Measurements from ENCODE around the gene NFIB. TPM values are rescaled to one million over a fixed set of nuclear protein-coding genes. Genes with fewer than 3 reads are reported as not detected.

Gene NFIB
- polyA plus RNA-seq, 1 experiment = 0.47 TPM

- no peaks in the 10 kb centered on the region for H3K36me3 ChIP-seq (ENCODE audit: control insufficient read depth, insufficient read depth, low read length)
- no peak overlapping the region for H3K4me3 ChIP-seq (ENCODE audit: low read depth, low read length)
- DNase-seq (ENCODE audit: low read depth) = no peak
- CTCF ChIA-PET = no interaction called here
- no peaks in the 10 kb centered on the region for H3K27me3 ChIP-seq (ENCODE audit: control insufficient read depth, insufficient read depth, low read length)
- no peak for TF ChIP-seq CTCF (IDR thresholded peaks at IDR 0.05; ENCODE audit: insufficient read depth, low read depth, low read length)
- POLR2A ChIA-PET = no interaction called here
Observed at GRCh38 chr9:14164908-14165307, 149.0 kb downstream of the NFIB start.

GRCh38 chr9:14159440-14160216, 154.3 kb downstream of the NFIB start:
- no peak for DNase-seq (ENCODE audit: low read depth)
- CTCF ChIA-PET = no interaction called here
- no peak for TF ChIP-seq CTCF (IDR thresholded peaks at IDR 0.05; ENCODE audit: insufficient read depth, low read depth, low read length)
- POLR2A ChIA-PET = no interaction called here
- Histone ChIP-seq H3K36me3 (ENCODE audit: control insufficient read depth, insufficient read depth, low read length) (no peaks in the 10 kb centered on the region), H3K27me3 (ENCODE audit: control insufficient read depth, insufficient read depth, low read length) (no peaks in the 10 kb centered on the region), H3K4me3 (ENCODE audit: low read depth, low read length) (no peak overlapping the region)

GRCh38 chr9:14158916-14159315, 155.0 kb downstream of the NFIB start:
- ChIA-PET CTCF (no interaction called here), POLR2A (no interaction called here)
- no peaks in the 10 kb centered on the region for H3K27me3 ChIP-seq (ENCODE audit: control insufficient read depth, insufficient read depth, low read length)
- TF ChIP-seq CTCF (IDR thresholded peaks at IDR 0.05; ENCODE audit: insufficient read depth, low read depth, low read length) = no peak
- H3K36me3 ChIP-seq (ENCODE audit: control insufficient read depth, insufficient read depth, low read length) = no peaks in the 10 kb centered on the region
- H3K4me3 ChIP-seq (ENCODE audit: low read depth, low read length) = no peak overlapping the region
- no peak for DNase-seq (ENCODE audit: low read depth)

GRCh38 chr9:14158136-14158813, 155.7 kb downstream of the NFIB start:
- no peak for TF ChIP-seq CTCF (IDR thresholded peaks at IDR 0.05; ENCODE audit: insufficient read depth, low read depth, low read length)
- ChIA-PET CTCF (no interaction called here), POLR2A (no interaction called here)
- DNase-seq (ENCODE audit: low read depth) = no peak
- Histone ChIP-seq H3K4me3 (ENCODE audit: low read depth, low read length) (no peak overlapping the region), H3K36me3 (ENCODE audit: control insufficient read depth, insufficient read depth, low read length) (no peaks in the 10 kb centered on the region), H3K27me3 (ENCODE audit: control insufficient read depth, insufficient read depth, low read length) (no peaks in the 10 kb centered on the region)

GRCh38 chr9:14157191-14157590, 156.8 kb downstream of the NFIB start:
- POLR2A ChIA-PET = no interaction called here
- CTCF ChIA-PET = no interaction called here

More at GRCh38 chr9:14157191-14157590, 156.8 kb downstream of the NFIB start:
- no peak for TF ChIP-seq CTCF (IDR thresholded peaks at IDR 0.05; ENCODE audit: insufficient read depth, low read depth, low read length)
- no peak for DNase-seq (ENCODE audit: low read depth)
- H3K4me3 ChIP-seq (ENCODE audit: low read depth, low read length) = no peak overlapping the region
- H3K36me3 ChIP-seq (ENCODE audit: control insufficient read depth, insufficient read depth, low read length) = no peaks in the 10 kb centered on the region
- H3K27me3 ChIP-seq (ENCODE audit: control insufficient read depth, insufficient read depth, low read length) = no peaks in the 10 kb centered on the region

All from BJ (cell line).